HepG2 (cell line): ENCODE measurements around the gene FAM9C. TPM values are rescaled to one million over a fixed set of nuclear protein-coding genes. Genes with fewer than 3 reads are reported as not detected.

Source experiments
- ATF4 ChIP-seq, 2 experiments: fragments of 450-650 bp in 1 of 2; sonication (generic) in 1 of 2; formaldehyde crosslinking; IDR thresholded peaks; 2 replicates each; pipeline versions ENCODE4 v1.5.0 to v1.8.0; 2020 to 2022; ENCODE audit warnings: mild to moderate bottlenecking in 1 of 2, missing genetic modification reagents in 1 of 2
- BCL6 ChIP-seq: IDR thresholded peaks from 2 replicates; pipeline ENCODE4 v1.6.1; 2016; ENCODE audit warnings: missing genetic modification reagents, missing compliant biosample characterization
- FOSL1 ChIP-seq: sonication (generic); formaldehyde crosslinking; IDR thresholded peaks from 2 replicates; pipeline ENCODE4 v1.9.0; 2021; ENCODE audit warnings: missing genetic modification reagents, borderline replicate concordance
- FOSL2 ChIP-seq: sonication (generic); formaldehyde crosslinking; IDR thresholded peaks from 2 replicates; pipeline ENCODE4 v1.4.0; 2020; ENCODE audit warnings: missing genetic modification reagents
- GATA4 ChIP-seq: sonication (generic); IDR thresholded peaks from 2 replicates; pipeline ENCODE4 v1.6.1; 2016; ENCODE audit warnings: antibody characterized with exemption, low read depth, borderline replicate concordance
- HNRNPK ChIP-seq: fragments of 200-400 bp; formaldehyde crosslinking; IDR thresholded peaks from 2 replicates; pipeline ENCODE4 v1.6.1; 2018; ENCODE audit warnings: low read length, low read depth, moderate library complexity, mild to moderate bottlenecking; ENCODE audit not compliant: poor library complexity, severe bottlenecking
- KLF15 ChIP-seq: sonication (generic); formaldehyde crosslinking; IDR thresholded peaks from 2 replicates; pipeline ENCODE4 v1.8.1; 2023; ENCODE audit warnings: borderline replicate concordance, mild to moderate bottlenecking, inconsistent platforms, missing genetic modification reagents, mixed read lengths
- MAFF ChIP-seq: IDR thresholded peaks from 2 replicates; pipeline ENCODE4 v1.6.1; 2011; ENCODE audit warnings: low read depth, low read length, improper control_type of control experiment
- MTA3 ChIP-seq: sonication (generic); formaldehyde crosslinking; IDR thresholded peaks from 2 replicates; pipeline ENCODE4 v1.4.0; 2020; ENCODE audit warnings: missing genetic modification reagents
- NPAS2 ChIP-seq: sonication (generic); formaldehyde crosslinking; IDR thresholded peaks from 2 replicates; pipeline ENCODE4 v1.8.0; 2022; ENCODE audit warnings: mild to moderate bottlenecking, missing genetic modification reagents, borderline replicate concordance
- SMAD1 ChIP-seq: sonication (generic); formaldehyde crosslinking; IDR thresholded peaks from 2 replicates; pipeline ENCODE4 v1.4.0; 2020; ENCODE audit warnings: missing genetic modification reagents, low read depth, mild to moderate bottlenecking, borderline replicate concordance
- SP2 ChIP-seq: sonication (generic); formaldehyde crosslinking; IDR thresholded peaks from 2 replicates; pipeline ENCODE4 v1.5.1; 2020; ENCODE audit warnings: mild to moderate bottlenecking, missing genetic modification reagents
- SSRP1 ChIP-seq: IDR thresholded peaks from 2 replicates; pipeline ENCODE4 v1.6.1; 2016; ENCODE audit warnings: control low read depth
- TGIF2 ChIP-seq: IDR thresholded peaks from 2 replicates; pipeline ENCODE4 v1.6.1; 2016; ENCODE audit warnings: control low read depth, missing compliant biosample characterization
- ZBTB1 ChIP-seq: sonication (generic); formaldehyde crosslinking; IDR thresholded peaks from 2 replicates; pipeline ENCODE4 v1.4.0; 2020; ENCODE audit warnings: missing genetic modification reagents, borderline replicate concordance
- ZBTB38 ChIP-seq: sonication (generic); formaldehyde crosslinking; IDR thresholded peaks from 2 replicates; pipeline ENCODE4 v1.5.1; 2020; ENCODE audit warnings: mild to moderate bottlenecking, missing genetic modification reagents
- ZBTB49 ChIP-seq: sonication (generic); formaldehyde crosslinking; IDR thresholded peaks from 2 replicates; pipeline ENCODE4 v1.4.0; 2020; ENCODE audit warnings: missing genetic modification reagents, borderline replicate concordance
- ZFP36L2 ChIP-seq: sonication (generic); formaldehyde crosslinking; IDR thresholded peaks from 2 replicates; pipeline ENCODE4 v1.4.0; 2020; ENCODE audit warnings: missing genetic modification reagents
- ZNF24 ChIP-seq: fragments of 450-650 bp; IDR thresholded peaks from 2 replicates; pipeline ENCODE4 v1.6.1; 2017; ENCODE audit warnings: antibody characterized with exemption, mild to moderate bottlenecking
- ZNF326 ChIP-seq: sonication (generic); formaldehyde crosslinking; IDR thresholded peaks from 2 replicates; pipeline ENCODE4 v1.4.0; 2020; ENCODE audit warnings: missing genetic modification reagents, borderline replicate concordance
- ZNF441 ChIP-seq: sonication (generic); formaldehyde crosslinking; IDR thresholded peaks from 2 replicates; pipeline ENCODE4 v1.7.0; 2021; ENCODE audit warnings: missing genetic modification reagents, borderline replicate concordance
- ZNF496 ChIP-seq: sonication (generic); formaldehyde crosslinking; IDR thresholded peaks from 2 replicates; pipeline ENCODE4 v1.8.1; 2023; ENCODE audit warnings: mild to moderate bottlenecking, moderate library complexity, missing genetic modification reagents; ENCODE audit not compliant: insufficient replicate concordance
- ZNF557 ChIP-seq: sonication (generic); formaldehyde crosslinking; IDR thresholded peaks from 2 replicates; pipeline ENCODE4 v1.4.0; 2020; ENCODE audit warnings: missing genetic modification reagents
- polyA plus RNA-seq, 8 experiments: library from polyadenylated mRNA; depleted of rRNA in 3 of 8; stranded (reverse) in 7 of 8; unstranded in 1 of 8; fragments of >200 nt; fragmentation: Illumina TruSeq in 4 of 8; extraction: Trizol in 4 of 8; gene quantifications; 2 replicates each; pipeline versions ENCODE4 v1.2.1 to v1.2.3, GENCODE V29; 2011 to 2016; ENCODE audit warnings: low read depth in 4 of 8, missing spikeins in 1 of 8, mixed read lengths in 1 of 8; ENCODE audit not compliant: insufficient read depth in 1 of 8
- total RNA-seq, 5 experiments: library from RNA; depleted of rRNA; stranded (reverse); fragments of >200 nt; fragmentation: Illumina TruSeq; extraction: Trizol; gene quantifications; 2 replicates each; pipeline ENCODE4 v1.2.3, GENCODE V29; 2016; ENCODE audit warnings: low read depth in 1 of 5
- TF ChIP-seq, protein P1 (sequence below): sonication (generic); formaldehyde crosslinking; IDR thresholded peaks from 2 replicates; pipeline ENCODE4 v1.4.0; 2020; ENCODE audit warnings: missing genetic modification reagents, mild to moderate bottlenecking, borderline replicate concordance
- TF ChIP-seq, protein P2 (sequence below): sonication (generic); formaldehyde crosslinking; IDR thresholded peaks from 2 replicates; pipeline ENCODE4 v1.5.0; 2020; ENCODE audit warnings: missing genetic modification reagents, mild to moderate bottlenecking, borderline replicate concordance
- TF ChIP-seq, protein P3 (sequence below): sonication (generic); formaldehyde crosslinking; IDR thresholded peaks from 2 replicates; pipeline ENCODE4 v1.5.0; 2020; ENCODE audit warnings: missing genetic modification reagents

Gene FAM9C
- total and polyA plus RNA-seq, 2 of the 13 experiments (the other 11 are each of a cell fraction or from before 2014, with no cell fraction given): not detected

GRCh38 chrX:12988797-12989196, 55.6 kb downstream of the FAM9C start (continued):
- peak; percentile 57 for TF ChIP-seq BCL6 (CRISPR knock-in tag)
- no peak for TF ChIP-seq ATF4 (CRISPR knock-in tag; IDR thresholded peaks at IDR 0.05)
- TF ChIP-seq, protein P1, sequence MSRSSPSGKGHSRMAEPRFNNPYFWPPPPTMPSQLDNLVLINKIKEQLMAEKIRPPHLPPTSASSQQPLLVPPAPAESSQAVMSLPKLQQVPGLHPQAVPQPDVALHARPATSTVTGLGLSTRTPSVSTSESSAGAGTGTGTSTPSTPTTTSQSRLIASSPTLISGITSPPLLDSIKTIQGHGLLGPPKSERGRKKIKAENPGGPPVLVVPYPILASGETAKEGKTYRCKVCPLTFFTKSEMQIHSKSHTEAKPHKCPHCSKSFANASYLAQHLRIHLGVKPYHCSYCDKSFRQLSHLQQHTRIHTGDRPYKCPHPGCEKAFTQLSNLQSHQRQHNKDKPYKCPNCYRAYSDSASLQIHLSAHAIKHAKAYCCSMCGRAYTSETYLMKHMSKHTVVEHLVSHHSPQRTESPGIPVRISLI: peak; percentile 47; the same call in 1 of the 2 replicates
- no peak for TF ChIP-seq KLF15
- no peak for TF ChIP-seq ZNF557 (CRISPR knock-in tag)
- no peak for TF ChIP-seq NPAS2 (CRISPR knock-in tag)
- TF ChIP-seq GATA4: no peak
- no peak for TF ChIP-seq ZBTB38
- TF ChIP-seq ZNF441: no peak
- no peak for TF ChIP-seq SP2 (CRISPR knock-in tag)
- no peak for TF ChIP-seq ZNF24
- TF ChIP-seq, protein P2, sequence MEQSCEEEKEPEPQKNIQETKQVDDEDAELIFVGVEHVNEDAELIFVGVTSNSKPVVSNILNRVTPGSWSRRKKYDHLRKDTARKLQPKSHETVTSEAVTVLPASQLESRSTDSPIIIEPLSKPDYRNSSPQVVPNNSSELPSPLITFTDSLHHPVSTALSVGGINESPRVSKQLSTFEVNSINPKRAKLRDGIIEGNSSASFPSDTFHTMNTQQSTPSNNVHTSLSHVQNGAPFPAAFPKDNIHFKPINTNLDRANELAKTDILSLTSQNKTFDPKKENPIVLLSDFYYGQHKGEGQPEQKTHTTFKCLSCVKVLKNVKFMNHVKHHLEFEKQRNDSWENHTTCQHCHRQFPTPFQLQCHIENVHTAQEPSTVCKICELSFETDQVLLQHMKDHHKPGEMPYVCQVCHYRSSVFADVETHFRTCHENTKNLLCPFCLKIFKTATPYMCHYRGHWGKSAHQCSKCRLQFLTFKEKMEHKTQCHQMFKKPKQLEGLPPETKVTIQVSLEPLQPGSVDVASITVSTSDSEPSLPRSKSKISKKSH: no peak
- TF ChIP-seq FOSL2 (CRISPR knock-in tag): peak; percentile 88
- no peak for TF ChIP-seq ZBTB1
- no peak for TF ChIP-seq TGIF2 (CRISPR knock-in tag)
- no peak for TF ChIP-seq SSRP1
- TF ChIP-seq MTA3 (CRISPR knock-in tag): no peak
- TF ChIP-seq ZNF496: no peak
- TF ChIP-seq, protein P3, sequence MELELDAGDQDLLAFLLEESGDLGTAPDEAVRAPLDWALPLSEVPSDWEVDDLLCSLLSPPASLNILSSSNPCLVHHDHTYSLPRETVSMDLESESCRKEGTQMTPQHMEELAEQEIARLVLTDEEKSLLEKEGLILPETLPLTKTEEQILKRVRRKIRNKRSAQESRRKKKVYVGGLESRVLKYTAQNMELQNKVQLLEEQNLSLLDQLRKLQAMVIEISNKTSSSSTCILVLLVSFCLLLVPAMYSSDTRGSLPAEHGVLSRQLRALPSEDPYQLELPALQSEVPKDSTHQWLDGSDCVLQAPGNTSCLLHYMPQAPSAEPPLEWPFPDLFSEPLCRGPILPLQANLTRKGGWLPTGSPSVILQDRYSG (CRISPR knock-in tag): no peak
- no peak for TF ChIP-seq ZBTB49 (CRISPR knock-in tag)
- TF ChIP-seq SMAD1 (CRISPR knock-in tag): no peak
- peak; percentile 56; the same call in 1 of the 2 replicates for TF ChIP-seq FOSL1
- TF ChIP-seq ZFP36L2: no peak
- TF ChIP-seq ZNF326: no peak
- no peak for TF ChIP-seq HNRNPK
- TF ChIP-seq MAFF: no peak
